ENCODE measurements around the gene ZFP36.

DNA sequence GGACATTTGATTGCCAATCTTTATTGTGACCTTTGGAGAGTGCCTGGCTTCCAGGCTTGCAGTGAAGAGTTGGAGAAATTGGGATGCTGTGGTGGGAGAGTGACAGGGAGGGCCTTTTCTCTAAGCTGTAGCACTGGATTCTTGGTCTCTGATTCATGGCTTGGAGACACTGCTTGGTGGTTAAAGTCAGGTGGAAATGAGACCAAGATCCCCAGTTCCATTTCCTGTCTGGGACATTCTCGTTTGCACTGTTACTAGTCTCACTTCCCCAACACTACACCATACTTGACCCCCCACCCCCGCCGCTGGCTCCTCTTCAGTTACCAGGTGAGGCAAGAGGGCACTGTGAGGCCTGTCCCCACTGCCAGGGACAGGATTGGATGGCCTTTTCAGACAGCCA is 41.6 kb downstream of the ZFP36 start:
- TF ChIP-seq, protein P1, sequence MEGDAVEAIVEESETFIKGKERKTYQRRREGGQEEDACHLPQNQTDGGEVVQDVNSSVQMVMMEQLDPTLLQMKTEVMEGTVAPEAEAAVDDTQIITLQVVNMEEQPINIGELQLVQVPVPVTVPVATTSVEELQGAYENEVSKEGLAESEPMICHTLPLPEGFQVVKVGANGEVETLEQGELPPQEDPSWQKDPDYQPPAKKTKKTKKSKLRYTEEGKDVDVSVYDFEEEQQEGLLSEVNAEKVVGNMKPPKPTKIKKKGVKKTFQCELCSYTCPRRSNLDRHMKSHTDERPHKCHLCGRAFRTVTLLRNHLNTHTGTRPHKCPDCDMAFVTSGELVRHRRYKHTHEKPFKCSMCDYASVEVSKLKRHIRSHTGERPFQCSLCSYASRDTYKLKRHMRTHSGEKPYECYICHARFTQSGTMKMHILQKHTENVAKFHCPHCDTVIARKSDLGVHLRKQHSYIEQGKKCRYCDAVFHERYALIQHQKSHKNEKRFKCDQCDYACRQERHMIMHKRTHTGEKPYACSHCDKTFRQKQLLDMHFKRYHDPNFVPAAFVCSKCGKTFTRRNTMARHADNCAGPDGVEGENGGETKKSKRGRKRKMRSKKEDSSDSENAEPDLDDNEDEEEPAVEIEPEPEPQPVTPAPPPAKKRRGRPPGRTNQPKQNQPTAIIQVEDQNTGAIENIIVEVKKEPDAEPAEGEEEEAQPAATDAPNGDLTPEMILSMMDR (IDR thresholded peaks at IDR 0.05; ENCODE audit: low read length) = no peak
- TF ChIP-seq EZH2 (IDR thresholded peaks at IDR 0.05; ENCODE audit: borderline replicate concordance, low read length) = no peak
